HFF-Myc (cell line): Measurements from ENCODE around the gene PLCL1.

ENCODE experiments used
- DNase-seq: peaks from one replicate; pipeline ENCODE4 v3.0.0-alpha.2; 2011; ENCODE audit warnings: low read depth; ENCODE audit errors: extremely low read depth
- H3K4me3 ChIP-seq: replicated peaks from 2 replicates; pipeline ENCODE4 v1.5.1; 2011; ENCODE audit warnings: low read depth, mild to moderate bottlenecking, control low read depth, low read length
- TF ChIP-seq, protein P1 (sequence below): IDR thresholded peaks from 2 replicates; pipeline ENCODE4 v1.5.1; 2012; ENCODE audit warnings: mild to moderate bottlenecking, low read depth, low read length, control low read depth; ENCODE audit errors: missing control alignments

PLCL1 gene

DNA sequence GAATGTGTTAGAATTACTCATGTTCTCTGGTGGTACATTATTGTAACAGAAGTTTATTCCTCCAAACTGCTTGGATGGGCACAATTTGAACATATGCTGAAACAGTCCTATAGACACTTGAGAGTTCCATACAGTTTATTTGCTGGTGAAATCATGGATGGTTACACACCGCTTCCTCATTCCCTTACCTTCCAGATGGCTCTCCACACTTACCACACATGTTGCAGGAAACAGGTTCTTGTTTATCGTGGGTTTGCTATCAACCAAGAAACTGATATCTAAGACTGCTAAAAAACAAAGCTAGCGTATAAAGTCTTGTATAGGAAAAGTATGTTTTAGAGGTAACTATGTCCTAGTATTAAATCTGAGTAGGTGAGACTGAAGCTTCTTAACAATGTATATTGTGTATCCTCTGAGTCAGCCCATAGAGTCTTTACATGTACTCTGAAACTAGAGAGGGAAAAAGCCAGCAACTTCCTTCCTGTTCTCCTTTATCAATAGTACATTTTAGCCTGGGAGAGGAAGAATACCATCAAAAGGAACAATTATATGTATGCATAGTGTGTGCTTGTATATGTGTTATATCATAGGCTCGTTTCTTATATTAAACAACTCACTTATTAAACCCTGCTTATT, 313.1 kb downstream of the PLCL1 start:
- TF ChIP-seq, protein P1, sequence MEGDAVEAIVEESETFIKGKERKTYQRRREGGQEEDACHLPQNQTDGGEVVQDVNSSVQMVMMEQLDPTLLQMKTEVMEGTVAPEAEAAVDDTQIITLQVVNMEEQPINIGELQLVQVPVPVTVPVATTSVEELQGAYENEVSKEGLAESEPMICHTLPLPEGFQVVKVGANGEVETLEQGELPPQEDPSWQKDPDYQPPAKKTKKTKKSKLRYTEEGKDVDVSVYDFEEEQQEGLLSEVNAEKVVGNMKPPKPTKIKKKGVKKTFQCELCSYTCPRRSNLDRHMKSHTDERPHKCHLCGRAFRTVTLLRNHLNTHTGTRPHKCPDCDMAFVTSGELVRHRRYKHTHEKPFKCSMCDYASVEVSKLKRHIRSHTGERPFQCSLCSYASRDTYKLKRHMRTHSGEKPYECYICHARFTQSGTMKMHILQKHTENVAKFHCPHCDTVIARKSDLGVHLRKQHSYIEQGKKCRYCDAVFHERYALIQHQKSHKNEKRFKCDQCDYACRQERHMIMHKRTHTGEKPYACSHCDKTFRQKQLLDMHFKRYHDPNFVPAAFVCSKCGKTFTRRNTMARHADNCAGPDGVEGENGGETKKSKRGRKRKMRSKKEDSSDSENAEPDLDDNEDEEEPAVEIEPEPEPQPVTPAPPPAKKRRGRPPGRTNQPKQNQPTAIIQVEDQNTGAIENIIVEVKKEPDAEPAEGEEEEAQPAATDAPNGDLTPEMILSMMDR, result no peak
- DNase-seq, result no peak
- no peak overlapping the region for H3K4me3 ChIP-seq

- TF ChIP-seq, protein P1, result peak; percentile 61
- DNase-seq, result peak; percentile 20
- H3K4me3 ChIP-seq, result no peak overlapping the region
Measured at GRCh38 chr2:198127627-198128026, 323.2 kb downstream of the PLCL1 start.

- TF ChIP-seq, protein P1, result no peak
- H3K4me3 ChIP-seq, result no peak overlapping the region
- no peak for DNase-seq
Measured at GRCh38 chr2:198129609-198130008, 325.2 kb downstream of the PLCL1 start.

DNA sequence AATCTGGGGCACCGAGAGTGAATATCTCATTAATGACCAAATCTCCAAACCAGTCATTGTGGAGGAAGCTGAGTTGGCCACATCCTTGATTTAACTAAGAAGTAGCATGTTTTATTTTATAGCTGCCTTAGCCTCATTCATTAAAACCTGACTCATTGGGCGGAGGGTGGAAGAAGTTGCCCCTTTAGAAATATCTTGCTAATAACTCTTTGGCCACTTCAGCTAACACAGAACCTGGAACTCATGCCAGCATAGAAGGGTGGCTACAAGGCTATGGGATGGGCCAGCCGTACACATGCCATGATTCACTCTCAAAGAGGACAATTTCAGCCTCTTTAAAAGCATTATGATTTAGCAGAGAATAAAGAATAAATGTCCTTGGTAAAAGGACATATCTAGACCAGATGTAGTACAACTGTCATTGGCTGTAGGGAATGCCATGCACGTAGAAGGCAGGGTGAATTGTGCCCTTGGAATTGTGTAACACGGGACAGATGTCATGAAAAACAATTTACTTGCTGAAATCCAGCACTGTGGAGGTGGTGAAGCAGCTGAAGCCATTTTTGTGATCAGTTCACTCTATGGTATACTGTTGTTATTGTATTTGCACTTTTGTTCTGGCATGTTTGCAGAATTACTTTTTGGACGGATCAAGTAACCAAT, 330.0 kb downstream of the PLCL1 start:
- H3K4me3 ChIP-seq, result no peak overlapping the region
- TF ChIP-seq, protein P1, result no peak
- no peak for DNase-seq

DNA sequence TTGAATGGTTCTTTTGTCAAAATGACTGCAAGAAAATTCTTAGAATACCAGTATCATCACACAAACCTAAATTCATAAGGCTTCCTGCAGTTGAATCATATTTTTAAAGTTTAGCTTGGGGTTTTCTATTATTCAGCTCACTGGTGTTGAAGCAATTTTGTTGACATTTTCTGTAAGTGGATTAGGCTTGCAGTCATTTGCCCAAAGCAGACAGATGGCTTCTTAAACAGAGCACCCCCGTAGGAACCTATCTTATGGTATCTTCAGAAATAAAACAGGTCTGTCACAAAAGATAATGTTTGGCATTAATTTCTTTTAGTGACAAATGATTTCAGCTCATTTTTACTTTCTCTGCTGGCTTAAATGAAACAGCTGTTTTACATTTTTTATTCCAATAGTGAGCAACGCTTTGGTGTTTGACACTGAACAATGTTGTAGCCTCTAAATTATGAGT, 331.1 kb downstream of the PLCL1 start:
- DNase-seq, result no peak
- H3K4me3 ChIP-seq, result no peak overlapping the region
- TF ChIP-seq, protein P1, result no peak

DNA sequence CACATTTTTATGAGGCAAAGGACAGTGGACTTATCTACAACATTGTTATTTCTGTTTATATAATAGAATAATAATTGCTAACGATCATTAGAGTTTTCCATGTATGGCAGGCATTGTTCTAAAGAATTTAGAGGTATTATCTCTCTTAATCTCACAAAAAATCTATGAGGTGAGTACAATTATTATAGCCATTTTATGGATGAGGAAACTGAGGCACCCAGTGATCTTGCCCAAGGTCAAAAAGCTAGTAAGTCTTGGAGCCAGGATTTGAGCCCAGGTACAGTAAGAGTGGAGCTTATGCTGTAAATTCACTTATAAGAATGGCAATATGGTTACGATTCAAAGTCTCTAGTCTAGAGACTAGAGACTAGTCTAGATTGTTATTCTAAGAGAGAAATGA, 331.7 kb downstream of the PLCL1 start:
- H3K4me3 ChIP-seq, result no peak overlapping the region
- DNase-seq, result no peak
- TF ChIP-seq, protein P1, result no peak
